Measurements from ENCODE around the gene NT5DC4. TPM values are rescaled to one million over a fixed set of nuclear protein-coding genes. Genes with fewer than 3 reads are reported as not detected.

Gene NT5DC4
- total RNA-seq, 4 donors from 2014 or later = not detected

GRCh38 chr2:112725545-112726457, 5.0 kb downstream of the NT5DC4 start:
- H3K27ac ChIP-seq = no peak overlapping the region
- no peak for DNase-seq
- H3K9me3 ChIP-seq = no peaks in the 10 kb centered on the region
- no peak overlapping the region for H3K4me3 ChIP-seq
- no peak for TF ChIP-seq POLR2A (IDR thresholded peaks at IDR 0.05)
- TF ChIP-seq, protein P1, sequence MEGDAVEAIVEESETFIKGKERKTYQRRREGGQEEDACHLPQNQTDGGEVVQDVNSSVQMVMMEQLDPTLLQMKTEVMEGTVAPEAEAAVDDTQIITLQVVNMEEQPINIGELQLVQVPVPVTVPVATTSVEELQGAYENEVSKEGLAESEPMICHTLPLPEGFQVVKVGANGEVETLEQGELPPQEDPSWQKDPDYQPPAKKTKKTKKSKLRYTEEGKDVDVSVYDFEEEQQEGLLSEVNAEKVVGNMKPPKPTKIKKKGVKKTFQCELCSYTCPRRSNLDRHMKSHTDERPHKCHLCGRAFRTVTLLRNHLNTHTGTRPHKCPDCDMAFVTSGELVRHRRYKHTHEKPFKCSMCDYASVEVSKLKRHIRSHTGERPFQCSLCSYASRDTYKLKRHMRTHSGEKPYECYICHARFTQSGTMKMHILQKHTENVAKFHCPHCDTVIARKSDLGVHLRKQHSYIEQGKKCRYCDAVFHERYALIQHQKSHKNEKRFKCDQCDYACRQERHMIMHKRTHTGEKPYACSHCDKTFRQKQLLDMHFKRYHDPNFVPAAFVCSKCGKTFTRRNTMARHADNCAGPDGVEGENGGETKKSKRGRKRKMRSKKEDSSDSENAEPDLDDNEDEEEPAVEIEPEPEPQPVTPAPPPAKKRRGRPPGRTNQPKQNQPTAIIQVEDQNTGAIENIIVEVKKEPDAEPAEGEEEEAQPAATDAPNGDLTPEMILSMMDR (IDR thresholded peaks at IDR 0.05) = no peak
- H3K4me1 ChIP-seq = no peaks in the 10 kb centered on the region
- no peaks in the 10 kb centered on the region for H3K27me3 ChIP-seq
- no peaks in the 10 kb centered on the region for H3K36me3 ChIP-seq
- intact Hi-C loops (cut with DNase I; ENCODE audit: low total_unique reads) = loop anchor here (10.0 kb wide), 1 partner anchor 121 kb away; no protein-coding TSS in a partner anchor

DNA sequence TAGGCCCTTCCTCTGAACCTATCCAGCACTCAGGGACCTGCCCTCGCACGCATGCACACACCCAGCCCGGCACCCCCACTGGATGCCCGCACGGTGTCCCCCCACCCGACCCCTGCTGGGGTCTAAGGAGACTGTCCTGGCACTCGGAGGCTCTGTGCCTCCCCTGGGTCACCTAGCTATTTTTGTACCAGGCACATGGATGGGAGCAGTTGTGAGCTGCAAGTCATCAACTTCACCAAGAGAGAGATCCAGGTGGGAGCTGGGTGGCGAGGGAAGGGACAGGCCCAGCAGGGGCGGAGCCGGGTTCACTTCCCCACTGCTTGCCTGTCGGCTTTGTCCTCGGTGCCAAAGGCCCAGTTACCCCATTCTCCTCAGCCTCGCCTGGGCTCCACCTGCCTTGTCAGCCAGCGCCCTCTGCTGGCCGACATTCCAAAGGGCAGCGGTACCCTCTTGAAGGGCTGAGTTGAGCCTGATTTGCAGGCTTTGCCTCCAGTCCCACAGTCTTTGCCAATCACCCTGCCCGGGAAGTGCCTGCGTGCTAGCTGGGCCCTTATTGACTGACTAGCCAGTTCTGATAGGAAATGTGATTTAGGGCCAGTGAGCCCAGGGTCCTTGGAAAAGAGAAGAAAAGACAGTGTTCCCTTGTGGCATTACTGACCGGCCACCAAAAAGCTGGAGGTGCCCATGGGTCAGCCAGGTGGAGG, 5.8 kb downstream of the NT5DC4 start:
- H3K4me1 ChIP-seq = no peaks in the 10 kb centered on the region
- no peaks in the 10 kb centered on the region for H3K27me3 ChIP-seq
- no peaks in the 10 kb centered on the region for H3K36me3 ChIP-seq
- no peak overlapping the region for H3K27ac ChIP-seq
- H3K9me3 ChIP-seq = no peaks in the 10 kb centered on the region
- H3K4me3 ChIP-seq = no peak overlapping the region
- DNase-seq = peak; percentile 63 to 69
- intact Hi-C loops (cut with DNase I; ENCODE audit: low total_unique reads) = loop anchor here (10.0 kb wide), 1 partner anchor 122 kb away; no protein-coding TSS in a partner anchor
- TF ChIP-seq, protein P1 (IDR thresholded peaks at IDR 0.05) = peak; percentile 73 to 84 (median 75)
- no peak for TF ChIP-seq POLR2A (IDR thresholded peaks at IDR 0.05)

DNA sequence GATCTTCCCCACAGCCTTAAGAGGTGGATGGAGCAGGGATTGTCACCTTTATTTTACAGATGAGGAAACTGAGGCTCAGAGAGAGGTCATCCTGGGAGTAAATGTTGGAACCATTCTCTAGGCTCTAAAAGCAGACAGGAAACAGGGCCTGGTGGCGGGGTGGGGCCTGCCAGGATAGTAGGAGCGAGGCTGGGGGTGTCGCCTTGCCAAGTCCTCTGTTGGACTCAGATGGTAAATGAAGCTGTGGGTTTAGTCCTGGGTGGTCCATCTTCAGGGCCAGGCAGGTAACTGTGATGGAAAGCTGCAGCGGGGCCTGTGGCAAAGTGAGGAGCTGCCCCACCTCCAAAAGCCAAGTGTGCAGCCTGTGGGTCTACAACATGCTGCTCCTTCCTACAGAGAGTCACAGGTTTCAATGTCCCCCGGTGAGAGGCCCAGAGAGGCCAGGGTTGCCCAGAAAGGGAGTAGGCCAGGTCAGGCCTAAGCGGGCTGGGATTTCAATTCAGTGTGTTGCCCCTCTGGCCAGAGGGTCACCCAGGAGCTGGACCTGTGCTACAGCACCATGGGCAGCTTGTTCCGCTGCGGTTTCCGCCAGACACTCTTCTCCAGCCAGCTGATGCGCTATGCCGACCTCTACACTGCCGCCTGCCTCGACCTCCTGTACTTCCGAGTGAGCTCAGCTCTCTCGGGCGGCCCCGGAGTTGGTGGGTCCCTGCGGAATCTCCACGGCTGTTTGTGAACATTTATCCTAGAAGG, 6.6 kb downstream of the NT5DC4 start:
- Histone ChIP-seq H3K36me3 (no peaks in the 10 kb centered on the region), H3K9me3 (no peaks in the 10 kb centered on the region), H3K4me1 (no peaks in the 10 kb centered on the region), H3K4me3 (no peak overlapping the region), H3K27ac (no peak overlapping the region), H3K27me3 (no peaks in the 10 kb centered on the region)
- TF ChIP-seq POLR2A (IDR thresholded peaks at IDR 0.05) = no peak
- TF ChIP-seq, protein P1 (IDR thresholded peaks at IDR 0.05) = no peak
- no peak for DNase-seq
- intact Hi-C loops (cut with DNase I; ENCODE audit: low total_unique reads) = loop anchor here (10.0 kb wide), 1 partner anchor 123 kb away; no protein-coding TSS in a partner anchor

GRCh38 chr2:112728029-112728362, 7.2 kb downstream of the NT5DC4 start:
- no peaks in the 10 kb centered on the region for H3K9me3 ChIP-seq
- intact Hi-C loops (cut with DNase I; ENCODE audit: low total_unique reads) = loop anchor here (10.0 kb wide), 1 partner anchor 123 kb away; no protein-coding TSS in a partner anchor

More at GRCh38 chr2:112728029-112728362, 7.2 kb downstream of the NT5DC4 start:
- TF ChIP-seq, protein P1 (IDR thresholded peaks at IDR 0.05) = no peak
- TF ChIP-seq POLR2A (IDR thresholded peaks at IDR 0.05) = no peak
- no peaks in the 10 kb centered on the region for H3K4me1 ChIP-seq
- no peaks in the 10 kb centered on the region for H3K27me3 ChIP-seq
- H3K4me3 ChIP-seq = no peak overlapping the region
- no peak overlapping the region for H3K27ac ChIP-seq
- no peaks in the 10 kb centered on the region for H3K36me3 ChIP-seq
- no peak for DNase-seq

Data from uterus (tissue), 4 donors.